ENCODE results near the gene ATP5PO. TPM values are rescaled to one million over a fixed set of nuclear protein-coding genes. Genes with fewer than 3 reads are reported as not detected.

The ATP5PO gene
- total and polyA plus RNA-seq, 12 donors = 551 to 1,557 (median 857) TPM

- no peak for DNase-seq
- H3K36me3 ChIP-seq = peaks cover 0 to 48% (median 18%) of the 10 kb centered on the region in 9 donors
- H3K4me1 ChIP-seq = peaks cover 0 to 18% (median 8%) of the 10 kb centered on the region in 9 donors
- 83 to 91% methylated on average over 5 of the region's 5 CpGs for WGBS, 2 donors
- no peaks in the 10 kb centered on the region for H3K27me3 ChIP-seq
- TF ChIP-seq CTCF (IDR thresholded peaks at IDR 0.05) = no peak
- no peaks in the 10 kb centered on the region for H3K9me3 ChIP-seq
- intact Hi-C loops (cut with DNase I) = loop anchor here in 5 of 10 donors (5.0 to 10.0 kb wide), 3 partner anchors 134 to 257 kb away; partner anchors contain the start of genes CRYZL1 (in 4 of the 5) and ITSN1 (in 4 of the 5)
- ATAC-seq = no peak
- H3K4me3 ChIP-seq = no peak overlapping the region
- no peak overlapping the region for H3K27ac ChIP-seq
Measured at GRCh38 chr21:33899199-33899598, 16.4 kb downstream of the ATP5PO start.

DNA sequence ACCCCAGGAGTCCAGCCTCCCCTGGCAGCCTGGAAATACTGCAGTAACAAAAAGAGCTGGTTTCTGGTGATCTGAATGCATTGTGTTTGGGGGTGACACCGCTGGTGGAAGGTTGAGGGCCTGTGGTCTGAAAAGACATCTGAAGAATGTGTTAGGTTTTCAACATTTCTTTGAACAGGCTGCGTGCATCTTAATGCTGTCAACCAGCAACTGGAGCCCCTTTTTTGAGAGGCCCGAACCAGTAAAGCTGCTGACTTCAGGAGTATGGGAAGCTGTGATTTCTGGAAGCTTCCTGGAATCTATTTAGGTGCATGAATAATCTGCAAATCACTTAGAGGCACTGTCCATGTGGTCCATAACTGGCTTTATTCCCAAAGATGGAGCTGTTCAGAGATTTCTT lies 17.0 kb downstream of the ATP5PO start:
- no peak overlapping the region for H3K27ac ChIP-seq
- no peak for TF ChIP-seq CTCF (IDR thresholded peaks at IDR 0.05)
- 91 to 92% methylated on average over 3 of the region's 3 CpGs for WGBS, 2 donors

GRCh38 chr21:33897739-33898138 lies 17.9 kb downstream of the ATP5PO start:
- 95 to 96% methylated on average over 3 of the region's 3 CpGs for WGBS, 2 donors
- intact Hi-C loops (cut with DNase I) = loop anchor here in 5 of 10 donors (5.0 to 10.0 kb wide), 3 partner anchors 133 to 255 kb away; partner anchors contain the start of genes CRYZL1 (in 4 of the 5) and ITSN1 (in 4 of the 5)
- H3K4me3 ChIP-seq = no peak overlapping the region
- no peak for TF ChIP-seq CTCF (IDR thresholded peaks at IDR 0.05)
- H3K9me3 ChIP-seq = no peaks in the 10 kb centered on the region
- no peak for DNase-seq
- no peak for ATAC-seq
- H3K27ac ChIP-seq = no peak overlapping the region
- H3K36me3 ChIP-seq = peaks cover 0 to 33% (median 3%) of the 10 kb centered on the region in 9 donors
- peaks cover 0 to 23% (median 12%) of the 10 kb centered on the region in 9 donors for H3K4me1 ChIP-seq
- no peaks in the 10 kb centered on the region for H3K27me3 ChIP-seq

More for the DNA sequence above, 17.0 kb downstream of the ATP5PO start:
- ATAC-seq (no peak), DNase-seq (no peak)
- Histone ChIP-seq H3K27me3 (no peaks in the 10 kb centered on the region), H3K9me3 (no peaks in the 10 kb centered on the region), H3K4me3 (no peak overlapping the region), H3K36me3 (peaks cover 0 to 42% (median 12%) of the 10 kb centered on the region in 9 donors), H3K4me1 (peaks cover 0 to 23% (median 12%) of the 10 kb centered on the region in 9 donors)
- intact Hi-C loops (cut with DNase I) = loop anchor here in 5 of 10 donors (5.0 to 10.0 kb wide), 3 partner anchors 134 to 256 kb away; partner anchors contain the start of genes CRYZL1 (in 4 of the 5) and ITSN1 (in 4 of the 5)

DNA sequence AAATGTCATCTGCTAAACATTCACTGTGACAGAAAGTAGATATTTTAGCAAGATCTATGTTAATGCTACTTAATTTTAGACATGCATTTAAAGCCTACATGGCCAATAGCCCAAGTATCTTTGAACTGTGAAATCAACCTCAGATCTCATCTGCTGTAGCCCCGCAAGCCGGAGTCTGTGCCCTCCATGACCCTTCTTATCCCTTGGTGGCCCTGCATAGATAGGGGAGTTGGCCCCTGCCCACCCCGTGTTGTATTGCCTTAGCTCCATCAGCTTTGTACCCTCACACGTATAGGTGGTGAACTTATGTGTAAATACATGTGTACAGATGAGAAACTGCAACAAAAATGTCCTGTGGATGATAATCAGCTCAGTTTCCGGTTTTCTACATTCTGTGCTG lies 18.5 kb downstream of the ATP5PO start:
- Histone ChIP-seq H3K9me3 (no peaks in the 10 kb centered on the region), H3K4me3 (no peak overlapping the region), H3K27ac (no peak overlapping the region), H3K27me3 (no peaks in the 10 kb centered on the region), H3K36me3 (peaks cover 0 to 27% (median 0%) of the 10 kb centered on the region in 9 donors), H3K4me1 (peaks cover 0 to 22% (median 12%) of the 10 kb centered on the region in 9 donors)
- intact Hi-C loops (cut with DNase I) = loop anchor here in 5 of 10 donors (5.0 to 10.0 kb wide), 3 partner anchors 132 to 255 kb away; partner anchors contain the start of genes CRYZL1 (in 4 of the 5) and ITSN1 (in 4 of the 5)
- ATAC-seq (no peak), DNase-seq (no peak)
- TF ChIP-seq CTCF (IDR thresholded peaks at IDR 0.05) = no peak
- WGBS, 2 donors = 80% methylated on average over 5 of the region's 5 CpGs

All from heart right ventricle (tissue), 16 donors.